OCI-LY3 (cell line): ENCODE measurements around the gene HBS1L.

Source experiments
- H2AFZ ChIP-seq: fragments of 200-600, 300-600 bp; shearing (Covaris generic); 2 replicates; pipeline ENCODE4 v1.6.0; 2014; ENCODE audit warnings: antibody characterized with exemption, low read depth, low read length
- H3K27ac ChIP-seq: fragments of 200-600, 300-600 bp; sonication (generic); 2 replicates; pipeline ENCODE4 v1.5.1; 2014; ENCODE audit warnings: mild to moderate bottlenecking, low read length, moderate library complexity, mixed read lengths
- H3K27me3 ChIP-seq: fragments of 200-600, 300-600 bp; sonication (generic); 2 replicates; pipeline ENCODE4 v1.6.1; 2014; ENCODE audit warnings: low read depth, low read length, mixed read lengths
- H3K36me3 ChIP-seq: fragments of 200-600, 300-600 bp; sonication (generic); replicated peaks from 2 replicates; pipeline ENCODE3; 2014; ENCODE audit warnings: low read depth, low read length, mixed read lengths
- H3K4me1 ChIP-seq: fragments of 300-600, 200-600 bp; sonication (generic); 2 replicates; pipeline ENCODE4 v1.6.1; 2014; ENCODE audit warnings: low read length, mixed read lengths
- H3K4me2 ChIP-seq: fragments of 200-600, 300-600 bp; sonication (generic); 2 replicates; pipeline ENCODE4 v1.6.1; 2014; ENCODE audit warnings: low read length, mixed read lengths
- H3K4me3 ChIP-seq: fragments of 300-600, 200-600 bp; sonication (generic); 2 replicates; pipeline ENCODE4 v1.5.1; 2014; ENCODE audit warnings: antibody characterized with exemption, mild to moderate bottlenecking, low read length, moderate library complexity
- H3K79me2 ChIP-seq: fragments of 300-600, 200-600 bp; shearing (Covaris generic); 2 replicates; pipeline ENCODE4 v1.6.1; 2014; ENCODE audit warnings: mild to moderate bottlenecking, low read length, mixed read lengths
- H3K9ac ChIP-seq: fragments of 300-600, 200-600 bp; shearing (Covaris generic); 2 replicates; pipeline ENCODE4 v1.6.0; 2014; ENCODE audit warnings: mild to moderate bottlenecking, low read length, moderate library complexity
- H3K9me3 ChIP-seq: fragments of 200-600, 300-600 bp; shearing (Covaris generic); 2 replicates; pipeline ENCODE4 v1.6.1; 2014; ENCODE audit warnings: low read length, mixed read lengths; ENCODE audit not compliant: insufficient read depth
- H4K20me1 ChIP-seq: fragments of 200-600, 300-600 bp; sonication (generic); 2 replicates; pipeline ENCODE4 v1.6.1; 2016; ENCODE audit warnings: low read length, mixed read lengths; ENCODE audit not compliant: insufficient read depth
- CTCF ChIP-seq: fragments of 200-600, 300-600 bp; sonication (generic); IDR thresholded peaks from 2 replicates; pipeline ENCODE4 v1.5.1; 2014; ENCODE audit warnings: antibody characterized with exemption, low read length, low read depth
- EZH2phosphoT487 ChIP-seq: fragments of 200-600 bp; shearing (Covaris generic); IDR thresholded peaks from 2 replicates; pipeline ENCODE4 v1.6.1; 2018; ENCODE audit warnings: antibody characterized with exemption, mixed run types, low read depth

HBS1L gene

GRCh38 chr6:135043846-135044245 lies 10.8 kb downstream of the HBS1L start:
- Histone ChIP-seq H3K36me3 (peaks cover 15% of the 10 kb centered on the region), H3K27ac (no peak overlapping the region), H3K9ac (no peak overlapping the region), H3K4me1 (peaks cover 15% of the 10 kb centered on the region), H3K27me3 (no peaks in the 10 kb centered on the region), H3K79me2 (peaks cover 74% of the 10 kb centered on the region), H4K20me1 (peaks cover 43% of the 10 kb centered on the region), H3K4me3 (no peak overlapping the region), H2AFZ (no peak overlapping the region), H3K9me3 (no peaks in the 10 kb centered on the region), H3K4me2 (no peak overlapping the region)
- TF ChIP-seq CTCF (no peak), EZH2phosphoT487 (no peak)

GRCh38 chr6:135043364-135043763 lies 11.3 kb downstream of the HBS1L start:
- H3K4me2 ChIP-seq: no peak overlapping the region
- TF ChIP-seq CTCF (no peak), EZH2phosphoT487 (no peak)

GRCh38 chr6:135038335-135038734 lies 16.3 kb downstream of the HBS1L start:
- H3K36me3 ChIP-seq: peaks cover 11% of the 10 kb centered on the region
- H3K9me3 ChIP-seq: no peaks in the 10 kb centered on the region
- no peak for TF ChIP-seq EZH2phosphoT487
- no peaks in the 10 kb centered on the region for H3K4me1 ChIP-seq
- H2AFZ ChIP-seq: no peak overlapping the region
- no peak overlapping the region for H3K4me2 ChIP-seq
- H3K27me3 ChIP-seq: no peaks in the 10 kb centered on the region
- peaks cover 2% of the 10 kb centered on the region for H4K20me1 ChIP-seq
- no peak overlapping the region for H3K27ac ChIP-seq
- H3K79me2 ChIP-seq: peaks cover 26% of the 10 kb centered on the region
- no peak overlapping the region for H3K9ac ChIP-seq
- H3K4me3 ChIP-seq: no peak overlapping the region

More at GRCh38 chr6:135043364-135043763, 11.3 kb downstream of the HBS1L start:
- H3K27ac ChIP-seq: no peak overlapping the region
- peaks cover 17% of the 10 kb centered on the region for H3K36me3 ChIP-seq
- H3K4me1 ChIP-seq: peaks cover 15% of the 10 kb centered on the region
- no peaks in the 10 kb centered on the region for H3K9me3 ChIP-seq
- H3K9ac ChIP-seq: no peak overlapping the region
- H3K4me3 ChIP-seq: no peak overlapping the region
- no peaks in the 10 kb centered on the region for H3K27me3 ChIP-seq
- peaks cover 70% of the 10 kb centered on the region for H3K79me2 ChIP-seq
- no peak overlapping the region for H2AFZ ChIP-seq
- H4K20me1 ChIP-seq: peaks cover 40% of the 10 kb centered on the region

- no peak overlapping the region for H3K4me3 ChIP-seq
- H3K4me1 ChIP-seq: no peaks in the 10 kb centered on the region
- H3K4me2 ChIP-seq: no peak overlapping the region
- H3K9me3 ChIP-seq: no peaks in the 10 kb centered on the region
- no peak for TF ChIP-seq EZH2phosphoT487
- no peak for TF ChIP-seq CTCF
- H3K27ac ChIP-seq: no peak overlapping the region
- H3K79me2 ChIP-seq: peaks cover 22% of the 10 kb centered on the region
- no peaks in the 10 kb centered on the region for H4K20me1 ChIP-seq
- no peak overlapping the region for H3K9ac ChIP-seq
- no peaks in the 10 kb centered on the region for H3K27me3 ChIP-seq
- no peak overlapping the region for H2AFZ ChIP-seq
- peaks cover 11% of the 10 kb centered on the region for H3K36me3 ChIP-seq
These were observed 17.1 kb downstream of the HBS1L start for GRCh38 chr6:135037541-135037940.
